PC-3 (cell line): ENCODE measurements around the gene SMPD4.
"Not testable (repeated sequence)": the region's sequence is repeated elsewhere in the genome, so short reads cannot be mapped to it uniquely, and the experiment has no call there.

ENCODE experiments used
- CTCF ChIP-seq: fragments of 300-600 bp; sonication (generic); conservative IDR thresholded peaks from 2 replicates; pipeline ENCODE4 v1.5.1; 2017; ENCODE audit warnings: antibody characterized with exemption, low read depth, mild to moderate bottlenecking, low read length
- EZH2 ChIP-seq: fragments of 300-600 bp; sonication (generic); IDR thresholded peaks from one replicate; pipeline ENCODE4 v1.6.1; 2017; ENCODE audit warnings: antibody characterized with exemption, mild to moderate bottlenecking, low read length; ENCODE audit not compliant: unreplicated experiment

GRCh38 chr2:130181880-130182682 is 679 bp upstream of the SMPD4 start, which contains the start of gene MZT2B:
- peak; percentile 56 for TF ChIP-seq CTCF
- TF ChIP-seq EZH2, result not testable (repeated sequence)
